Left forelimb (tissue), 1 donor: ENCODE measurements around the gene C3.

ENCODE experiments used
- DNase-seq: peaks from one replicate; pipeline ENCODE4 v3.0.0-alpha.2; 2018; ENCODE audit warnings: low spot score

The C3 gene

DNA sequence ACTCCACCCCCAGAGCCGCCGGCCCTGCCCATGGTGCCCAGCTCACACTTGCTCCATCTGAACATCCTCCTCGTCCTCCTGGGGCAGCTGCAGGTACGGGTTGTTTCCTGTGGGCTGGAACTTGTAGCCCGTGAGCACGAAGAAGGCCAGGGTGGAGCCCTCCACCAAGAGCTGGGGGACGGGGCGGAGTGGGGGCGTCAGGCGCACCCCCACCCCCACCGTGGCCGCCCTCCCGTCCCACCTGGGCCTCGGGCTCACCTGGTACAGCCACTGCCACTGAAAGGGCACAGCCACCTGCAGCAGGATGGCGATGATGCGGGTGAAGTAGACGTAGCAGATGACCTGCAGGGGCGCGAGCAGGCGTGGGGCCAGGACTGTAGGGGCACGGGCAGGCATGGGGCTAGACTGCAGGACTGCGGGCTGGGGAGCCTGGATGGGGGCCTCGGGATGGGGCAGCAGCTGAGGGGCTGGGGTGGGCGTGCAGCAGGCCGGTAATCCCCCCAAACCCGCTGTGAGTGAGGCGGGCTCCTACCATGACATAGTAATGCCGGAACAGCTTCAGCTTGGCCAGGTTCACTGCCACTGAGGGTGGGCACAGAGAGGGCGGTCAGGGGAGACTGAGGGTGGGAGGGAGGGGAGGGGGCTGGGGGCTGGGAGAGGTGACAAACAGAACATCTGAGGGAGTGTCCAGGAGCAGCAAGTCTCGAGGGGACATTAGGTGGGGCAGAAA, 10.7 kb upstream of the C3 start:
- no peak for DNase-seq

DNA sequence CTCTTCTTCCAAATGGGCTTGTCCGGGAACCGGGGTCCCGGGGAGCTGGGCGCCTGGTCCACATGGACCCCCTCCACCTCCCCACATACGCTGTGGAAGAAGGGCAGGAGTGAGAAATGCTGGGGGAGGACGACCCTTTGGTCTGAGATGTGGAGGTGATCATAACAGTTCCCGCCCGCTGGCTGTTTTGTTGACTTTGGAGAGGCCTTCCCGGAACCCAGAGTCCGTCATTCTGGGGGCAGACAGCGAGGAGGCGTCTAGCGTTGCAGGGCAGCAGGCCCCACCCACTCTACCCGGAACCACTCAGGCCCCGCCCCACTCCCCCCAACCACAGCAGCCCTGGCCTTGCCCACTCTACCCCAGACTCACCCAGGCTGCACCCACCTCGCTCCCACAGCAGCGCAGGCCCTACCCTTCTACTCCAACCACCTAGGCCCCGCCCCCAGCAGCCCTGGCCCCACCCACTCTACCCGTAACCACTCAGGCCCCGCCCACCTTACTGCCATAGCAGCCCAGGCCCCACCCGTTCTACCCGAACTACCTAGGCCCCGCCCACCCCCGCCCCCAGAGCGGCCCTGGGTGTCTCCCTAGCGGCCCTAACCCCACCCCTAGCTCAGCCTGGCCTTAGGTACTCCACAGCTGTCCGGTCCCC, 9.8 kb upstream of the C3 start:
- no peak for DNase-seq

GRCh38 chr19:6729573-6730152, 9.2 kb upstream of the C3 start:
- DNase-seq, result no peak

DNA sequence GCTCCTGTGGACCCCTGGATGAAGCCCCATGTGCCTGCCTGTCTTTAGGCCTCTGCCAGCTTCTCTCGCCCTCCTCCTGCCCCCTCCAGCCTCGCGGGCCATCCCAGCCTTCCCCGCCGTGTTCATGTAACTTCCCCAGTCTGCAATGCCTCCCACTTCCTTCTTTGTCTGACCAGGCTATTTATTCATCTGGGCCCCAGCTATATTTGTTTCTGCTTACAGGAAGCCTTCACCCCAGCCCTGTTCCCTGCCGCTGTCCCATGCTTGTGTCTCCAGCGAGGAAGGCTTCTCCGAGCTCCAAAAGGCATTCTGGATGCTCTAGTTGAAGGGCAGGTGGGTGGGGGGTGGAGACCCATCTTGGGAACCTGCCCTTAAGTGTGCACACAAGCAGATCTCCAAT, 7.9 kb upstream of the C3 start:
- no peak for DNase-seq

GRCh38 chr19:6725513-6726231, 5.2 kb upstream of the C3 start:
- DNase-seq, result no peak

- DNase-seq, result no peak
Observed at GRCh38 chr19:6724631-6725492, 4.4 kb upstream of the C3 start.

DNA sequence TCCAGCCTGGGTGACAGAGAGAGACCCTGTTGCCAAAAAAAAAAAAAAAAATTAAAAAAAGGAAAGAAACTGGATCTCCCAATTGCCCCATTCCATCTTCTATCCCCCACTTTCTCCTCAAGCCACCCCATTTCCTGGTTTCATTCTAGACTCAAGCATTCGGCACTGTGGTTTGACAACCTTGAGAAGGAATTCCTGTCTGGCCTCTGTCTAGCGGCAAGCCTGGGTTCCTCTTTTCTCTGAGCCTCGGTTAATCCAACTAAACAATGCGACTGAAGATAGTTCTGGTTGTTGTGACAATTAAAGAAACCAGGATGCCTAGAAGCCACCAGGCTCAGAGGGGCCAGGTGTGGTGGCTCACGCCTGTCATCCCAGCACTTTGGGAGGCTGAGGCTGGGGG, 3.3 kb upstream of the C3 start:
- no peak for DNase-seq

- no peak for DNase-seq
Observed at GRCh38 chr19:6723108-6723618, 2.7 kb upstream of the C3 start.

GRCh38 chr19:6721773-6722172, 1.3 kb upstream of the C3 start:
- DNase-seq, result no peak

DNA sequence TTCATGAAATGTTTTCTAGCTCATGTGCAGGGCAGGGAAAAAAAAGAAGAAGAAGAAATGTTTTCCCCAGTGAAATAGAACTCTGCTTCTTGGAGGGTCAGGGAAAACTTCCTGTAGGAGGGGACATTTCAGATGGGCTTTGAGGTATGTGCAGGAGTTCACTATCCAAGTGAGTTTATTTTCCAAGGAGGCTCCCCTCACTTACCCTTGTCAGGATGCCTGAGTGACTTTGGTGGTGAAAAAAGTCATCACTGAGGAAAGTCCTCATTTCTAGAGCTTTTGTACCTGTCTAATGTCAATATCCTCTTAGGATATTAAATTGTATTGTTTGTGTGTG, 656 bp upstream of the C3 start:
- no peak for DNase-seq

GRCh38 chr19:6719992-6720368, 470 bp downstream of the C3 start:
- DNase-seq, result no peak

DNA sequence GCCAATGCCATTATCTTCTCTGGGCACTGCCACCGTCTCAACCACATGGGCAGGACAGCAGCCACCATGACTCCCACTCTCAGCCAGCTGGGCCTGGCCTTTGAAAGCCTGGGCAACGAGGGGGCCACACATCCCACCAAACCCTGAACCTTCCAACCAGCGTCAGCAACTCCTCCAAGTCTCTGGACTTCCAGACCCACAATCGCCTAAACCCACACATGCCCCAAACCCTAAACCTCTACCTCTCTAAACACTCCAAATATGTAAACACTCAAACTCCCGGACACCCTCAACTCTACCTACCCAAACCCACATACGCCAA, 949 bp downstream of the C3 start:
- no peak for DNase-seq

- DNase-seq, result no peak
Observed at GRCh38 chr19:6718741-6719539, 1.5 kb downstream of the C3 start.

GRCh38 chr19:6718111-6718740, 2.2 kb downstream of the C3 start:
- no peak for DNase-seq

DNA sequence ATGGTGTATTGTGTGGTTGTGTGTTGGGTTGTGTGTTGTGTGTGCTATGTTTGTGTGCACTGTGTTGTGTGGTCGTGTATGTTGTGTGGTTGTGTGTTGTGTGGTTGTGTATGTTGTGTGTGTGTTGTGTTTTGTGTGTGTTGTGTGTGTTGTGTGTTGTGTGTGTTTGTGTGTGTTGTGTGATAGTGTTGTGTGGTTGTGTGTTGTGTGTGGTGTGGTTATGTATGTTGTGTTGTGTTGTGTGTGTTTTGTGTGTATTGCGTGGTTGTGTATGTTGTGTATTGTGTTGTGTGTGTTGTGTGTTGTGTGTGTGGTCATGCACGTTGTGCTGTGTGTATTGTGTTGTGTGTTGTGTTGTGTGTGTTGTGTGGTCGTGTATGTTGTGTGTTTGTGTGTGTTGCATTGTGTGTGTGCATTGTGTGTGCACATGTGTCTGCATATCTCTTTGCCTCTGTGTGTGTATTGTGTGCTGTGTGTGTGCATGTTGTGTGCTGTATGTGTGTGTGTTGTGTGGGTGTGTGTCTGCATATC, 2.9 kb downstream of the C3 start:
- DNase-seq, result no peak

- no peak for DNase-seq
Observed at GRCh38 chr19:6717036-6717435, 3.4 kb downstream of the C3 start.

DNA sequence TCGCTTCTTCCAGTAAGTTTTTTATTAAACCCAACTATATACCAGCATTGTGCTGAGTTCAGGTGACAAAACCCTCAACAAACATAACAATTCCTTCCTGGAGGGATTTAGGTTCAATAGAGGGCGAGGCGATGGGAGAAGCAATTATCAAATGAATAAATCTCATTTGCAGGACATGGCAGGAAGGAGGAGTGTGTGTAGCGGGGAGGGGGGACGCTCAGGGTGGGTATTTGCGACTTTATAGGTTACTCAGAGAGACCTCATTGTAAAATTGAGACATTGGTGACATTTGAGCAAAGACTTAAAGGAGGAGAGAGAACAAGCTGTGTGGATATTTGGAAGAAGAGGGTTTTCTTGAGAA, 3.9 kb downstream of the C3 start:
- DNase-seq, result no peak

DNA sequence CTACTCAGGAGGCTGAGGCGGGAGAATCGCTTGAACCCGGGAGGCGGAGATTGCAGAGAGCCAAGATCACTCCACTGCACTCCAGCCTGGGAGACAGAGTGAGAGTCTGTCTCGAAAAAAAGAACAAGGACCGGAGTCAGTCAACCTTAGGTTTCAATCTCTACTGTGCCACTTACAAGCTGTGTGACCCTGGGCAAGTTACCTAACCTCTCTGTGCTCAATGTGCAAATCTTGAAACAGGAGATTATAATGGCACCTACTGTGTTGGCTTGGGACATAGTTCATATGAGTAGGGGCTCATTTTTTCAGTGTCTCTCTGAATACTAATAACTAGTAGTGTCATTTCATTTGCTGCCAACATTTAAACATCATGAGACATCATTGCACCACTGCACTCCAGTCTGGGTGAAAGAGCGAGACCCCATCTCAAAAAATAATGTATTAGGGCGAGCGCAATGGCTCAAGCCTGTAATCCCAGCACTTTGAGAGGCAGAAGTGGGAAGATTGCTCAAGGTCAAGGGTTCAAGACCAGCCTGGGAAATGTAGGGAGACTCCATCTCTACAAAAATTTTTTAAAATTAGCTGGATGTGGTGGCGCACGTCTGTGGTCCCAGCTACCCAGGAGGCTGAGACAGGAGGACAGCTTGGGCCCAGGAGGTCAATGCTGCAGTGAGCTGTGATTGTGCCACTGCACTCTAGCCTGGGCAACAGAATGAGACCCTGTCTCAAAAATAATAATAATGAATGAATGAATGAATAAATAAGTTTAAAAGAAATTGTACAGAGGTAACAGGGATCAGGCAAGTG, 5.5 kb downstream of the C3 start:
- DNase-seq, result no peak

GRCh38 chr19:6713773-6714692, 6.4 kb downstream of the C3 start:
- no peak for DNase-seq
